Fibroblast of skin of left biceps (primary cell): ENCODE results near the gene DENND6A.
"Not testable (repeated sequence)": the region's sequence is repeated elsewhere in the genome, so short reads cannot be mapped to it uniquely, and the experiment has no call there.

Source experiments
- DNase-seq, 2 experiments: peaks; one replicate each; pipeline ENCODE4 v3.0.0-alpha.2; 2013; ENCODE audit warnings: low read depth in 2 of 2

DENND6A gene

GRCh38 chr3:57696801-57697321, 4.0 kb upstream of the DENND6A start:
- DNase-seq = peak; percentile 5 to 10

- no peak for DNase-seq
These were observed 1.3 kb upstream of the DENND6A start for GRCh38 chr3:57694146-57694545.

- DNase-seq = not testable (repeated sequence)
These were observed 813 bp downstream of the DENND6A start for GRCh38 chr3:57692133-57692395.

GRCh38 chr3:57691411-57692132, 1.3 kb downstream of the DENND6A start:
- DNase-seq = no peak

- no peak for DNase-seq
These were observed 3.4 kb downstream of the DENND6A start for GRCh38 chr3:57689367-57690053.

- DNase-seq = no peak
These were observed 4.6 kb downstream of the DENND6A start for GRCh38 chr3:57688291-57688690.

- DNase-seq = no peak
These were observed 9.6 kb downstream of the DENND6A start for GRCh38 chr3:57683286-57683685.

- peak in 1 of 2 experiments; percentile 12 for DNase-seq
These were observed 10.6 kb downstream of the DENND6A start for GRCh38 chr3:57682284-57682683.

GRCh38 chr3:57681691-57682090, 11.2 kb downstream of the DENND6A start:
- DNase-seq = no peak

- no peak for DNase-seq
These were observed 12.8 kb downstream of the DENND6A start for GRCh38 chr3:57680046-57680445.

GRCh38 chr3:57675530-57675929, 17.3 kb downstream of the DENND6A start:
- no peak for DNase-seq

- DNase-seq = no peak
These were observed 19.7 kb downstream of the DENND6A start for GRCh38 chr3:57673156-57673555.

GRCh38 chr3:57670543-57670942, 22.3 kb downstream of the DENND6A start:
- DNase-seq = no peak

- DNase-seq = no peak
These were observed 31.5 kb downstream of the DENND6A start for GRCh38 chr3:57661404-57661803.

GRCh38 chr3:57659806-57660439, 33.0 kb downstream of the DENND6A start:
- DNase-seq = no peak

- DNase-seq = no peak
These were observed 33.7 kb downstream of the DENND6A start for GRCh38 chr3:57659004-57659673.

GRCh38 chr3:57658536-57658935, 34.3 kb downstream of the DENND6A start:
- no peak for DNase-seq

GRCh38 chr3:57655727-57656126, 37.1 kb downstream of the DENND6A start:
- no peak for DNase-seq

GRCh38 chr3:57654267-57654666, 38.6 kb downstream of the DENND6A start:
- no peak for DNase-seq

GRCh38 chr3:57652203-57652602, 40.7 kb downstream of the DENND6A start:
- DNase-seq = no peak

GRCh38 chr3:57647292-57647940, 45.5 kb downstream of the DENND6A start:
- DNase-seq = no peak

- no peak for DNase-seq
These were observed 46.2 kb downstream of the DENND6A start for GRCh38 chr3:57646723-57647122.
